Stimulated activated CD8-positive, alpha-beta memory T cell treated with anti-CD3 and anti-CD28 coated beads, Interleukin-7, amount 100 ng/mL, for 4 hours (primary cell): ENCODE measurements around the gene C2.

ENCODE experiments used
- DNase-seq, 2 donors: peaks; one replicate each; pipeline ENCODE4 v3.0.0-alpha.2; 2020; ENCODE audit warnings: low read depth in 2 of 2

Gene C2

DNA sequence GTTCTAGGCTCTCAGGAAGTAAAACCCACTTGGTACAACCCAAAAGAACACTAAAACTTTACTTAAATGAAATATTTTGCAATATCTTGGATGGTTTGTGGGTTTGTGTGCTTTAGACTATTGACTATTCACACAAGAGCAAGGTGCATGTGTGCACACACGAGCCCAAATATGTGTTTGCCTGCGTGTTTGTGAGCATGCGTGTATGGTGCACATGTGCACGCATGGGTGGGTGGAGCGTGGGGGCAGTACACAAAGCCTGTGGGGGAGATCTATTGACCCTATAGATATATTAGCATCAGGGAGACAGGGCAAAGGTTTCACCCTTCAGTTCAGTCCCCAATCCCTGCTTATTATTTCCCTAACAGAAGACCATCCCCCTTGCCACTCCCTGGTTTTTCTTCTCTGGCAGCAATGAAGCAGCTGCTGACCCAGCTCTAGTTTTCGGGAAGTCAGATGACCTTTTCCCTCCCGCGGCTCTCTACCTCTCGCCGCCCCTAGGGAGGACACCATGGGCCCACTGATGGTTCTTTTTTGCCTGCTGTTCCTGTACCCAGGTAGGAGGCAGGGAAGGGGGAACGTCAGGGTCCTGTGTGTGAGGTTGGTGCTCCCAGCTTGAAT is at the start of gene C2:
TSS of gene C2 (plus strand) at position 476 of the 621 bp plus-strand sequence. CDS start at position 512, 36 bp downstream.
- DNase-seq: no peak

GRCh38 chr6:31878222-31878621 is 49.3 kb upstream of the C2 start:
- no peak for DNase-seq

DNA sequence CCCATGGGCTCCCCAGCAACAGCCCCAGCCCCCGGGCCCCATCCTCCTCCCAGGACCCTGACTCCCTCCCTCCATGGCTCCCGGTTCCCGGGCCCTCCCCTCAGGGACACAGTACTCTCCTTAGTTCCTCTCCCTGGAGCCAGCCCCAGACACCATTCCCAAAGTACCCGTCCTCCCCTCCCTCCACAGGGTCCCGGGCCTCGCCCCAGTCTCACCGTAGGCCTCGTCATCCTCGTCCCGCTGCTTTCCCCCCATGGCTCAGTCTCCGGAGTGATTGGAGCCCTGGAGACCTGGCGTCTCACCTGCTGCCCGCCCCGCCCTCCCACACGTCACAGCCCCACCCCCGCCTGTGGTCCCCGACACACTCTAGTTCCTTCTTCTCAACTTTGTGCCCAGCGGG is 48.8 kb upstream of the C2 start, which contains the start of gene SLC44A4:
TSS of gene SLC44A4 (minus strand) at position 272 of the 400 bp plus-strand sequence. CDS start at position 255, 17 bp downstream.
- DNase-seq: no peak

DNA sequence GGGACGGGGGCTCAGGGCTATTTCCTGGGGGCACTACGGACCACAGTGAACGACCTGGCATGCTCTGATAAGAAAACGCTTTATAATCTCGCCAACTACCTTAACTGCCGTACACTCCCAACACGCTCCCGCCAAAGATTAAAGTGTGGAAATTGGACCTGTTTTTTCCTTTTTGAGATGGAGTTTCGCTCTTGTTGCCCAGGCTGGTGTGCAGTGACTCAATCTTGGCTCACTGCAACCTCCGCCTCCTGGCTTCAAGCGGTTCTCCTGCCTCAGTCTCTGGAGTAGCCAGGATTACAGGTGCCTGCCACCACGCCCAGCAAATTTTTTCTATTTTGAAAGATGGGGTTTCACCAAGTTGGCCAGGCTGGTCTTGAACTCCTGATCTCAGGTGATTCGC is 48.4 kb upstream of the C2 start:
- no peak for DNase-seq

GRCh38 chr6:31879901-31880300 is 47.6 kb upstream of the C2 start:
- no peak for DNase-seq

DNA sequence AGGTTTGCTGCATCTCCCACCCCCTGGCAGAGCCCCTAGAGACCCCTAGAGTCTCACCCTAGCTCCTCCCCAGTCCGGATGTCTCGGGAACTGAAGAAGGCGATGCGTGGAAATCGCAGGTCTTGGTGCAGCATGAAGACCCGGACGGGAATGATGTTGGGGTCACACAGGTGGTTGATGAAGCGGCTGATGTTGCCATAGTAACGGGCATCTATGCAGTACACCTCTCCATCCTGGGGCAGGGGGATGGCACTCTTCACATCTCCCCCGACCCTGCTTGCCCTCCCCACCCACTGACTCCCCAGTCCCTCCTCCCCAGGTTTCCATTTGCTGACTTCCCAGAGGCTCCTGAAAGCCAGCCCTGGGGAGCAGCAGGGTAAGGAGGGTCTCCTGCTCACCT is 46.9 kb upstream of the C2 start:
- DNase-seq: no peak

DNA sequence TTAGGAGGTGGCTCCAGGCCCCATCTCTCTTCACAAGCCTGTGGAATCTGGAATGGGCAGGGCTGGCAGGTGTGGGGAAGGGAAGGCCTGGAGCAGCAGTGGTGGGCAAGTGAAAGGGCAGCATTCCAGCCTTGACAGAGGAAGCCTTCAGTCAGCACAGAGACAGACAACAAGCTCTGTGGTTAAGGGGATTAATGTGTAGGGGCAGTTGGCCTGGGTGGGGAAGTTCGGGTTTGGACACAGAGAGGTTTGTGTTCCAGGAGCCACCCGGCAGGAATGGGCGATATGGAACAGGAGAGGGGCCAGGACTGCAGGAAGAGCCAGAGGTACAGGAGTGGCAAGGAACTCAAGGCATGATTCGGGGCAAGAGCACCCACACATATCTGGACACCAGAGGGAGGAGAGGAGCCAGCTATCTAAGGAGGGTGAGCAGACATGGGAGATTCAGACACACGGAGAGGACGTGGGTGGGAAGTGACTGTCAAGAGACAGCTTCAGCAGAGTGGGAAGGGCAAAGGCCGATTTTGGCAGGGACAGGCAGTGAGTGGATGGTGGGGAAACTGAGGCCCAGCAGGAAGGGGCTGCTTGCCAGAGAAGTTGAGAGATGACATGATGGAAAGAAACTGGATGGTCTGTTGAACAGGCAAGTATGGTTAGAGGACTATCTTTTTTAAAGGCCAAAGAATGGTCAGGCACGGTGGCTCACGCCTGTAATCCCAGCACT is 46.2 kb upstream of the C2 start:
- no peak for DNase-seq

GRCh38 chr6:31882344-31882743 is 45.2 kb upstream of the C2 start:
- DNase-seq: no peak

DNA sequence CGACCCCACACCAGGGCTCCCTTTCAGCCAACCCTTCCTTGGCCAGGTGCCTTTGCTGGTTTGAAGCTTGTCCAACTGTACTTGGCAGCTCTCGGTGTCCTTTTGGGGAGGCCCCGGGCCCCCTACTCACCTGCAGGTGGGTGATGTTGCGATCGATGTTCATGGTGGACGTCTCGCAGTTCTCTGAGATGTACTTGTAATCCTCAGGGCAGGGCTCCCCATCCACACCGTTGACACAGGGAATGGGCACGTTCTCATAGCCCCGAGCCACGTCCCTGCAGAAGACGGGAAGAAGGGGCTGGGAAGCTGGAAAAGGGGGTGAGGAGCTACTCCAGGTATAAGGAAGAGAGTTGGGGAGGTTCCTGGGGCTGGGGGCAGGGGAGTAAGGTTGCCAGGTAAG is 43.8 kb upstream of the C2 start:
- no peak for DNase-seq

DNA sequence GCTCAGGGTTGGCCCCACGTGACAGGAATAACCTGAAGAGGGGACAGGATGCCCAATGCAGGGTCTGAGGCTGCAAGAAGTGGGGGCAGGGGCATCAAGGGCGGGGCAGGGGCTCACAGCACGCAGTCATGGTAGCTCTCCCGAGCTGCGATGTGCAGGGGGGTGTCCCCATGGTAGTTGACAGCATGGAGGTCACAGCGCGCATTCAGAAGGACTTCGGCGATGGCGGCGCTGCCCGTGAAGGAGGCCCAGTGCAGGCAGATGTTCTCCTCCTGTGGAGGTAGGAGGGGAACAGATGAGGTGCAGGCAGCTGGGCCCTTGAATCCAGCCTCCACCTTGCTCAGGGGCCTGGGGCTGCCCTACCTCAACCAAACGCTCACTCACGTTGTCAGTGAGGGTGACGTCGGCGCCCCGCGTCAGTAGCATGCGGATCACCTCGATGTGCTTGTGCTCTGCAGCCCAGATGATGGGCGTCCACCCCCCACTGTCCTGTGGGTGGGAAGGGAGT is 42.9 kb upstream of the C2 start:
- no peak for DNase-seq

GRCh38 chr6:31886541-31886991 is 41.0 kb upstream of the C2 start:
- no peak for DNase-seq

DNA sequence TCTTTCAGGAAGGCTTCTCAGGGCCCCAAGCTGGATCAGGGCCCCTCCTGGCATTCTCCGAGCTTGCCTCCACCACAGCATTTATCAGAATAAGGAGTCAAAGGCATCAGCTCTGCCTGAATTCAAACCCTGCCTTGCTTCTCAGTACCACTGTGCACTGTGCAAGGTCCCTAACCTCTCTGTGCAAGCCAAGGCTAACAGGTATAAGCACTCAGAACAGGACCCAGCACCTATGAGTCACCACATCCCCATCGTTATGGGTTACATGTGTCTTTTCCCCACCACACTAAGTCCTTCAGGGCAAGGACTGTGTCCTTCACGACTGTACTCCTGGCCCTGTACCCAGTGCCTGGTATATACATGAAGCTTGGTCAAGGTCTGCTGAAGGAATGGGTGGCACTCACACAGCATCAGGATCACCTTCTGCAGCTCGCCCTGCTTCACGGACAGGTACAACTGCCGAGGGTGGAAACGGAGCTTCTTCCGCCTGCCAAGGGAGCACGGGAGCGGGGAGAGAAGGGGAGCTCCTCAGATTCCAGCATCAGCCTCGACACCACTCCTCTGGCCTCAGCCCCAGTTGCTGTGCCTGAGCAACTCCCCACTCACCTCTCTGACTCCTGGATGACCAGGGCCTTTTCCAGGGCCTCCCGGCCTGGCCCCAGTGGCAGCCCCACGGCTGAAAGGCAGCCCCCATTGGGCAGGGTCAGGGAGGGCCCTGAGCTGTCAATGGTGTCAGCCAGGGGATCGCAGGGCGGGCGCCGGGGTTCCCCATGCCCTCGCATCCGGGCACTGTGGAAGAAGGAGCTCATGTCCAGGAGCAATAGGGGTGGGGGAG is 40.1 kb upstream of the C2 start:
- DNase-seq: no peak

DNA sequence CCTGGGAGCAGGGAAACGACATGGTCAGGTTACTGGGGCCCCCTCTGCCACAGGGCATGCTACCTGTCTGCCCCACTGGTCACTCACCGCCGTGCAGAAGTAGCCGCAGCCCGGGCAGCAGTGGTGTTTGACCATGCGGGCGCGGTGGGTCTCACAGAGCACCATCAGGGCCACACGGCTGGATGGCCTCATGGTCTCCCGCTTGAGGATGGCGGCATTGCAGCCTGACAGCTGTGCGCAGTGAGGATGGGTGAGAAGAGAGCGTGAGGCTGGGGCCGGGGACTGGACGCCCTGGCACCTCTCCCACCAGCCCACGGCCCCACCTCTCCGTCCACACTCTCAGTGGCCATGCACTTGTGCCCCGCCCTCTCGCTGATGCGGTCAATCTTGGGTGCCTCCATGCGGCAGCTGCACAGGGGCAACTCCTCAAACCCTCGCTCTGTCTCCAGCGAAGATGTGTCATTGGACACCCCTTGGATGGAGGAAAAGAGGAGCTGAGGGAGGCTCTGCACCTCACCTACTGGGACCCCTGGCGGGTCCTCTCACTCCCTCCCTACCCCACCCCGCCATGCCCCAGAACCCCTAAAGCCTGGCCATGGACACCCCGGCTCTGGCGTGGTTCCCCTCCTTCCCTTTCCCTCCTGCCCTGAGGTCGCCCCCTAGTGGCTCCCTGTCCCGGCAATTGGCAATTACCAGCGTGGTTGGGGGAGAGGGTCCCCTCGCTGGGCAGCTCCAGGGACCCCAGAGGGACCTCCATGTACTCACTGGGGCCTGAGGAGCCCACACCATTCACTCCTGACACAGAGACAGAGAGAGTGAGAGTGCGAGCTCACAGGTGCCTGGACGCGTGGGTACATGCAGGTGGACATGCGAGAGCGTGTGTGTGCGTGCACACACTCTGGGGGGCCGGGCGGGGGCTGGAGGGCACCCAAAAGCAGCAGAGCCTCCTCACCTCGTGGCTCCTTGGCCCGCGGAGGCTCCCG is 39.0 kb upstream of the C2 start:
- DNase-seq: no peak

GRCh38 chr6:31889331-31889972 is 38.1 kb upstream of the C2 start:
- DNase-seq: no peak

DNA sequence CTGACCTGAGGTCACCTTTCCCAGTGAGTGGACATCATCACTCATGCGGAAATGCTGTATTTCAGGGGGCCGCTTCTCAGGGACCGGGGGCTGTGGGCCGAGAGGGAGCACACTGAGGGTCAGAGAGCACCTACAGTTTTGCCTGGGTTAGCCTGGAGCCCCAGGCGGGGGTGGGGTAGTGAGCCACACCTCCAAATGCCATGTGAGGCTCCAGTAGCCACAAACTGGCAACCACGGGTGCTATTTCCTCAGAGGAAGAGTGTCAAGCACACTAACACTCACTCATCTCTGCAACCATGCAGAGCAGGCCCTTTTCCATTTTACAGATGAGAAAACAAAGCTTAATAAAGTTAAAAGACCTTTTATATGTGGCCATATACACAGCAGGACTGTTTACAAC is 34.7 kb upstream of the C2 start:
- DNase-seq: no peak

DNA sequence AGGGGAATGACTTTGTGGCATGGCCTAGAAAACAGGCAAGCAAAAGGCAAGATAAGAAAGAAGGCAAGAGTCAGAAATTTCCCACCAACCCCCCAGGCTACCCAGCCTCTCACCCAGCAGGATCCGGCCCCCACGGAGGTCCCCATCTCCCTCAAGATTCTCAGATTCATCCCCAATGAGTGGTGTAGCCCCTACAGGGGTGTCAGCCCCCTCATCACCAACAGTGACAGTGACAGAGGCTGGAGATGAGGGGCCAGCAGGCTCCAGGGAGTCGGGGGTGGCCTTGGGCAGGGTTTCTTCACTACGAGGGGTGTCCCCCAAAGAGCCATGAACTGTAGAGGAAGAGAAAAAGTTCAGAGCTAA is 31.0 kb upstream of the C2 start:
- DNase-seq: no peak

GRCh38 chr6:31896856-31897611 is 30.5 kb upstream of the C2 start:
- peak in 1 of 2 donors; percentile 10 for DNase-seq

DNA sequence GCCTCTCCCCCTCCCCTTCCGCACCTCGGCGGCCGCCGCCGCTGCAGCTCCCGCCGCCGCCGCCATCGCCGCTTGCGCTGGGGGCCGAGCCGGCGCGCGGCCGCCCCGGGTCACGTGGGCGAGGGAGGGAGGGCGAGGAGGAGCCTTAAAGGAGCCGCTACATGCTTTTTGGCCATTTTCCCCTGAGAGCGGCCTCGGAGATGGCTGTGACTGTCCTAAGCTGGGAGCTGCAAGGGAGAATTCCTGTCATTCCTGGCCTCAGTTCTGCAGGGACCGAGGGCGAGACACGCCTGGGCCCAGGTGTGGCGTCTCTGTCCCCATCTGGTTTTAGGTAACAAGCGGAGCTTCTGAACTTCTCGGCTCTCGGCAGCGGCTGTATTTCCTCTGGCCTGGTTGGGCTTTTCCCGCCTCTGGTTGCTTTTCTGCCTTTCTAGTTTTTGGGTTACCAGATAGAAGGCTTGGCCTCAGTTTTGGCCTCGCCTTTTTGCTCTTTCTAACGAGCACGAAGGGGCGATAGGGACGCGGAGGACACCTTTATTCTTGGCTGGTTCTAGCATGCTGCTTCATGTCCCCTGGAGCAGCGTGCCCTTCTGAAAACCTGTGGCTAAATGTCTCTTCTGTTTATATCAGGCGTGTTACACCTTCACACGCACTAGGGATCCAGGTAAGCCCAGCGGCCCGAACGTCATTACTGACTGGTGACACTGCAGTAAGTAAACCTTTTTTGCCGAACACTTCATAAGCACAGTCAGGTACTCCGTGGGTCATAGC is 29.7 kb upstream of the C2 start, which contains the start of gene EHMT2:
TSS of gene EHMT2 (minus strand) at position 87 of the 771 bp plus-strand sequence. CDS start at position 66, 21 bp downstream.
- peak; percentile 63 to 82 for DNase-seq
